HCT116 (cell line): ENCODE data around the gene CHRNB2.

Experiments used
- CBX3 ChIP-seq: IDR thresholded peaks from 2 replicates; pipeline ENCODE4 v1.6.1; 2012; ENCODE audit warnings: low read depth
- CEBPB ChIP-seq: IDR thresholded peaks from 2 replicates; pipeline ENCODE4 v1.6.1; 2012; ENCODE audit warnings: low read depth
- EGR1 ChIP-seq: IDR thresholded peaks from 2 replicates; pipeline ENCODE4 v1.6.1; 2012; ENCODE audit warnings: low read depth
- EZH2 ChIP-seq: fragments of 200-600 bp; sonication (generic); IDR thresholded peaks from 2 replicates; pipeline ENCODE4 v1.6.1; 2017; ENCODE audit warnings: antibody characterized with exemption, mixed run types
- EZH2phosphoT487 ChIP-seq: fragments of 200-600 bp; IDR thresholded peaks from 2 replicates; pipeline ENCODE4 v1.6.1; 2018; ENCODE audit warnings: antibody characterized with exemption, borderline replicate concordance
- FOSL1 ChIP-seq: IDR thresholded peaks from 2 replicates; pipeline ENCODE4 v1.6.1; 2012; ENCODE audit warnings: low read depth
- MAX ChIP-seq: IDR thresholded peaks from 2 replicates; pipeline ENCODE4 v1.6.1; 2012
- POLR2A ChIP-seq: IDR thresholded peaks from 2 replicates; pipeline ENCODE4 v1.7.0; 2011; ENCODE audit warnings: borderline replicate concordance; ENCODE audit not compliant: insufficient read depth, insufficient read length; ENCODE audit errors: extremely low read depth
- POLR2AphosphoS5 ChIP-seq: IDR thresholded peaks from 2 replicates; pipeline ENCODE4 v1.6.1; 2011; ENCODE audit warnings: mild to moderate bottlenecking, low read depth, low read length, moderate library complexity
- RAD21 ChIP-seq: IDR thresholded peaks from 2 replicates; pipeline ENCODE4 v1.6.1; 2012; ENCODE audit warnings: low read depth, mild to moderate bottlenecking
- TCF7L2 ChIP-seq: IDR thresholded peaks from 2 replicates; pipeline ENCODE4 v1.7.0; 2011; ENCODE audit warnings: borderline replicate concordance, inconsistent platforms; ENCODE audit not compliant: insufficient read depth, insufficient read length; ENCODE audit errors: extremely low read depth
- TF ChIP-seq, protein P1 (sequence below), 3 experiments: fragments of 200-600 bp in 1 of 3; sonication (generic) in 1 of 3; IDR thresholded peaks in 2 of 3; conservative IDR thresholded peaks in 1 of 3; 2 replicates each; pipeline ENCODE4 v1.5.1; 2012 to 2017; ENCODE audit warnings: low read depth in 2 of 3, low read length in 2 of 3, antibody characterized with exemption in 1 of 3, borderline replicate concordance in 1 of 3, control low read depth in 1 of 3, mild to moderate bottlenecking in 1 of 3, mixed read lengths in 1 of 3, mixed run types in 1 of 3, moderate library complexity in 1 of 3; ENCODE audit not compliant: insufficient read depth in 1 of 3
- TF ChIP-seq, protein P2 (sequence below): IDR thresholded peaks from 2 replicates; pipeline ENCODE4 v1.6.1; 2012
- TF ChIP-seq, protein P3 (sequence below): IDR thresholded peaks from 2 replicates; pipeline ENCODE4 v1.6.1; 2012; ENCODE audit warnings: low read depth

GRCh38 chr1:154551474-154551873 is 16.1 kb upstream of the CHRNB2 start:
- no peak for TF ChIP-seq MAX
- TF ChIP-seq, protein P1, sequence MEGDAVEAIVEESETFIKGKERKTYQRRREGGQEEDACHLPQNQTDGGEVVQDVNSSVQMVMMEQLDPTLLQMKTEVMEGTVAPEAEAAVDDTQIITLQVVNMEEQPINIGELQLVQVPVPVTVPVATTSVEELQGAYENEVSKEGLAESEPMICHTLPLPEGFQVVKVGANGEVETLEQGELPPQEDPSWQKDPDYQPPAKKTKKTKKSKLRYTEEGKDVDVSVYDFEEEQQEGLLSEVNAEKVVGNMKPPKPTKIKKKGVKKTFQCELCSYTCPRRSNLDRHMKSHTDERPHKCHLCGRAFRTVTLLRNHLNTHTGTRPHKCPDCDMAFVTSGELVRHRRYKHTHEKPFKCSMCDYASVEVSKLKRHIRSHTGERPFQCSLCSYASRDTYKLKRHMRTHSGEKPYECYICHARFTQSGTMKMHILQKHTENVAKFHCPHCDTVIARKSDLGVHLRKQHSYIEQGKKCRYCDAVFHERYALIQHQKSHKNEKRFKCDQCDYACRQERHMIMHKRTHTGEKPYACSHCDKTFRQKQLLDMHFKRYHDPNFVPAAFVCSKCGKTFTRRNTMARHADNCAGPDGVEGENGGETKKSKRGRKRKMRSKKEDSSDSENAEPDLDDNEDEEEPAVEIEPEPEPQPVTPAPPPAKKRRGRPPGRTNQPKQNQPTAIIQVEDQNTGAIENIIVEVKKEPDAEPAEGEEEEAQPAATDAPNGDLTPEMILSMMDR (IDR thresholded peaks at IDR 0.05 in 2 of 3, conservative IDR thresholded peaks at IDR 0.05 in 1 of 3; ENCODE audit: borderline replicate concordance in 1 of 3, insufficient read depth in 1 of 3, low read depth in 2 of 3, low read length in 2 of 3): no peak
- TF ChIP-seq EZH2: no peak
- TF ChIP-seq, protein P2, sequence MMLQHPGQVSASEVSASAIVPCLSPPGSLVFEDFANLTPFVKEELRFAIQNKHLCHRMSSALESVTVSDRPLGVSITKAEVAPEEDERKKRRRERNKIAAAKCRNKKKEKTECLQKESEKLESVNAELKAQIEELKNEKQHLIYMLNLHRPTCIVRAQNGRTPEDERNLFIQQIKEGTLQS: no peak
- no peak for TF ChIP-seq RAD21
- TF ChIP-seq, protein P3, sequence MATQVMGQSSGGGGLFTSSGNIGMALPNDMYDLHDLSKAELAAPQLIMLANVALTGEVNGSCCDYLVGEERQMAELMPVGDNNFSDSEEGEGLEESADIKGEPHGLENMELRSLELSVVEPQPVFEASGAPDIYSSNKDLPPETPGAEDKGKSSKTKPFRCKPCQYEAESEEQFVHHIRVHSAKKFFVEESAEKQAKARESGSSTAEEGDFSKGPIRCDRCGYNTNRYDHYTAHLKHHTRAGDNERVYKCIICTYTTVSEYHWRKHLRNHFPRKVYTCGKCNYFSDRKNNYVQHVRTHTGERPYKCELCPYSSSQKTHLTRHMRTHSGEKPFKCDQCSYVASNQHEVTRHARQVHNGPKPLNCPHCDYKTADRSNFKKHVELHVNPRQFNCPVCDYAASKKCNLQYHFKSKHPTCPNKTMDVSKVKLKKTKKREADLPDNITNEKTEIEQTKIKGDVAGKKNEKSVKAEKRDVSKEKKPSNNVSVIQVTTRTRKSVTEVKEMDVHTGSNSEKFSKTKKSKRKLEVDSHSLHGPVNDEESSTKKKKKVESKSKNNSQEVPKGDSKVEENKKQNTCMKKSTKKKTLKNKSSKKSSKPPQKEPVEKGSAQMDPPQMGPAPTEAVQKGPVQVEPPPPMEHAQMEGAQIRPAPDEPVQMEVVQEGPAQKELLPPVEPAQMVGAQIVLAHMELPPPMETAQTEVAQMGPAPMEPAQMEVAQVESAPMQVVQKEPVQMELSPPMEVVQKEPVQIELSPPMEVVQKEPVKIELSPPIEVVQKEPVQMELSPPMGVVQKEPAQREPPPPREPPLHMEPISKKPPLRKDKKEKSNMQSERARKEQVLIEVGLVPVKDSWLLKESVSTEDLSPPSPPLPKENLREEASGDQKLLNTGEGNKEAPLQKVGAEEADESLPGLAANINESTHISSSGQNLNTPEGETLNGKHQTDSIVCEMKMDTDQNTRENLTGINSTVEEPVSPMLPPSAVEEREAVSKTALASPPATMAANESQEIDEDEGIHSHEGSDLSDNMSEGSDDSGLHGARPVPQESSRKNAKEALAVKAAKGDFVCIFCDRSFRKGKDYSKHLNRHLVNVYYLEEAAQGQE: no peak
- TF ChIP-seq CBX3: no peak
- TF ChIP-seq EZH2phosphoT487: no peak
- no peak for TF ChIP-seq CEBPB
- TF ChIP-seq POLR2A: no peak
- TF ChIP-seq TCF7L2: no peak
- no peak for TF ChIP-seq FOSL1
- TF ChIP-seq POLR2AphosphoS5: no peak
- TF ChIP-seq EGR1: no peak
